Activated CD8-positive, alpha-beta memory T cell treated with anti-CD3 and anti-CD28 coated beads, Interleukin-2, amount 50 U/mL, for 1 hour (primary cell): ENCODE results near the gene UMOD.
"Not testable (repeated sequence)": the region's sequence is repeated elsewhere in the genome, so short reads cannot be mapped to it uniquely, and the experiment has no call there.

Source experiments
- DNase-seq: peaks from one replicate; pipeline ENCODE4 v3.0.0-alpha.2; 2020; ENCODE audit errors: extremely low read depth

The UMOD gene

DNA sequence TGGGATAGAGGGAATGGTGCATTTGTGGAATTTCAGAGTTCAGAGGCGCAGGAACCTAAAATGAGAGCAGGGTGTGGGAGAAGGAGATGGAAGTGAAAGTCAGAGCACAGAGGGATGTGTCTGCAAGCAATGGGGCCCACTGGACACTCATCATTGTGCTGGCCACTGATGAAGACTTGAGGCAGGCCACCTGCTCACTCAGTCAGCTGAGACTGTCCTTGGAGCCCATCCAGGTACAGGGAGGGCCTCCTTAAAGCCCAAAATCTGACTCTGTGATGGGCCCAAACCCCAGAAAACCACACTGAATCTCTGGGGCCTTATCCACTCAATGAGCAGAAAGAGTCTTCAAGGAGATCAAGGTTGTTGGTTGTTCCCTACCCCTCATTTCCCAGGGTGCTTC, 30.8 kb downstream of the UMOD start:
- no peak for DNase-seq

DNA sequence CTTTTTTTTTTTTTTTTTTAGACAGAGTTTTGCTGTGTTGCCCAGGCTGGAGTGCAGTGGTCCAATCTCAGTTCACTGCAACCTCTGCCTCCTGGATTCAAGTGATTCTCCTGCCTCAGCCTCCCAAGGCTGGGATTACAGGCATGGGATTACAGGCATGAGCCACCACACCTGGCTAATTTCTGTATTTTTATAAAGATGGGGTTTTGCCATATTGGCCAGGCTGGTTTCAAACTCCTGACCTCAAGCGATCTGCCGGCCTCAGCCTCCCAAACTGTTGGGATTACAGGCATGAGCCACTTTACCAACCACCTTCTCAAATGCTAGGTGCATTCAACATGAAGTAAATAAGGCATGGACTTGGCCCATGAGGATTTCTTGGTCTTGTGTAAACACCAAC, 31.5 kb downstream of the UMOD start:
- DNase-seq, result not testable (repeated sequence)

DNA sequence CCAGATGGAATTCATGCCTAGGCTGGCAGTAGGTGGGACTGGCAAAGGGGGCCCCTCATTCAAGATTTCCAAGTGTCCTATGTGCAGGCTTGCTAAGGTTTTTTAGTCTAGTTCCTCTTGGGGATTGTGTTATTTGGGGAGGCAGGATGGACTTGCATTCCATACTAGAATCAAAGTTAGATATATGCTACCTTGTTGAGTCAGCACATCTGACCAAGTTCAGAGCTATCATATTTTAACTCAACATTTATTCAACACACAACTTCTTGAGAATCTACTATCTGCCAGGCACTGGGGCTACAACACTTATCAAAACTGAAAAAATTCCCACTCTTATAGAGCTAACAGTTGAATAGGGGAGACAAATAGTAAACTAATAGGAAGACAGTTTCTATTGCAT, 31.9 kb downstream of the UMOD start:
- no peak for DNase-seq

DNA sequence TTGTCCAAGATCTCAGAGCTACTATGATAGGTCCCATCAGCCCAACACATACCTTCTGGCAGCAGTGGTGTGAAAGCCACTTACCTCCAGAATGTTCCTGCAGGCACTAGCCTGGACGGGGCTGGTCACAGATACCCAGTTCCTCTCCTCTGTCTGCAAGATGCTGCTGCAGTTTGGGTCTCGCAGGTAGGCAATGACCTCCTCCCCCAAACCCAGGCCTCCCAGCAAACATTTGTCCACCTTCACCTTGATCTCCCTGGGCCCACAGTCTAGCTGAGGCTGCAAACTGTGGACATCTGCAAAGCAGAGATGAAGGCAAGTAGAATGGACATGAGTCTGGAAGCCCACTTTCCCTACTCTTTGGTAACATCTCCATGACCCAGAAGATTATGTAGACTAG, 32.3 kb downstream of the UMOD start:
- DNase-seq, result no peak

DNA sequence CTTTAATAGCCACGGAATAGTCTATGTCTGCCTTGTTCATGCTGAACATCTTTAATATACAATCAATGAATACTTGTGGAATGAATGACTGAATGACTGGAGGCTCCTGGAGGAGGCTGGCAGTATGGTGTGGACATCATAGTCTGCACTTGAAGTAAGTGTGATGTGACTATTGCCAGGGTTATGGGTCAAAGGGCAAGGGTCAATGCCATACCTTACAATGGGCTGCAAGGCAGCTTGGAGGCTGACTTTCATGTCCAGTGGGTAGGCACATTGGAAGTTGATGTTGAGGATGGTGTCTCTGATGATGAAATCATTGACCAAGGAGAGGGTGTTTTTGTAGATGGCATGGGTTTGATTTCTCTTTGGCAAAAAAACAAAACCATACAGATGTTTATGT, 33.1 kb downstream of the UMOD start:
- no peak for DNase-seq

DNA sequence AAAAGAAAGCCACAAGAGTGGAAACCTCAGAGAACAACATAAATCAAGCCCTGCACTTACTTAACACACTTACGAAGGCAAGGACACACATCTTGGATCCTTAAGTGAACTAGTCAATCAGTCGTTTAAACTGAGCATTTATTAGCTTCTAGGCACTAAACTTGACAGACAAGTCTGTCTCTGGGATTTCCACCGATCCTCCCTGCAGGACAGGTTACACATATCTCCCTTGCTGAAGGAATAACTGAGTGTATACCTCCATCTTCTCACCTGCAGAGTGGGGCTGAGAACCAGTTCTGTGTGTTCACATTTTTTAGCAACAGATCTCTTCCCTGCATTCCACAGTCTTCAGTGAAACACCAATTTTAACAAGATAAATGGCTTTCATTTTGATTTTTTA, 34.1 kb downstream of the UMOD start:
- DNase-seq, result no peak

DNA sequence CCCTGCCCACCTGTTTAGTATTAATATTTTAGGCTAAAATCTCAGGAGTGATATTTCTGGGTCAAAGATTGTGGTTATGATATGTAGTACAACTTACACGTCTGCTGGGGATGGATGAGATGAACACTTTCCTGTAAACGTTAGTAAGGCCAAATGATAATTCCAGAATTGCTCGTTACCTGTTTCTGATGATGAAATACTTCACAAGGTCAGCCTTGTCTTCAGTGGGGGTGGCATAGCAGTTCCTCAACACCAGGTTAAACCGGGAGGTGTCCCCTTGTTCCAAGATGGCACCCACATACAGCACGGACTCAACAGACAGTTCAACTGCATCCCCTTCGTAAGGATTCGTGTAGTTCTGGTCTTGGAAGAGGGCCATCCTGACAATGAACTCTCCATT, 34.5 kb downstream of the UMOD start:
- no peak for DNase-seq

DNA sequence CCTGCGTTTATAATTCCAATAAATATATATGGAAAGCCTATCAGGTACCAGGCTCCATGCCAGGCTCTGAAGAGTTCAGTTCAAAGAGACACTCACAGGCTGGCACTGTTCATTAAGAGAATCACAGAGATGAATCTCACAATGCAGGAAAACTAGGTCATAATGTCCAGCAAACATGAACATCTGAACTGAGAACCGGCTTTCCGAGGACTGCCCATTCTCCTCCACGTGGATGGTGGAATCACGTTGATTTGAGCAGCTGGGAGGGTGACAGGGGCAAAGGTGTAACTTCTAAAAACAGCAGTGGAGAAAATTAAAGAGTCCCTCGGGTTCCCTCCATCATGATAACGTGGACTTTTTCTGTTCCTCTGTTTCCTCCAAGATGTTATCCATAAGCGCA, 35.4 kb downstream of the UMOD start:
- no peak for DNase-seq

DNA sequence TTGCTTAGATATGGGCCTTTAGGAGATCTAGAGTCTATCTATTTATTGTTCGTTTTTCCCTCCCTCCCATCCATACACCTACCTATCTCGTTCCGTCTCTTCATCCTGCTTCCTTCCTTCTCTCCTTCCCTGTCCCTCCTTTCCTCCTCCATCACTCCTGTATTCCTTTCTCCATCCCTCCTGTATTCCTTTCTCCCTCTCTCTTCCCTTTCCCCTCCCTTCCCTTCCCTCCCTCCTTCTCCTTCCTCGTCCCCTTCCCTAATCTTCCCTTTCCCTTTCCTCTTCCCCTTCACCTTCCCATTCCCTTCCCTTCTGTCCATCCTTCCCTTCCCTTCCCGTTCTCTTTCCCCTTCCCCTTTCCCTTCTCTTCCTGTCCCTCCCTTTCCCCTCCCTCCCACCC, 35.8 kb downstream of the UMOD start:
- DNase-seq, result no peak

DNA sequence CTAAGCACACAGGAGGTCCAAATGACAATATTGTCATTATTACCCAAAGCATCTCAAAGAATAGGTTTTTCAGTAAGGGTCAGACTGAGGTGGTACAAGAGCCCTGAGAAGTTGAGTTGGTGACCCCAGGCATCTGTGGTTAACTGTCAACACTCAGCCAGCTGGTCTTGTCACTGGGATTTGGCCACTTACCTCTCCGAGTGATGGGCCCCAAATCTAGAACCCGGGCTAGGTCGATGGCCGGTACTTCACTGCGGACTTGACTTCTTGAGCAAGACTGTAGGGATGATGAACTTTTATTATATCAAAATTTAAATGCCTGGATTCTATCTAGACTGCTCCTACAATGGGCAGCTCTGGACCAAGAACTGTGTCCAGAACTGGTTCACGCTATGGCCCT, 36.8 kb downstream of the UMOD start:
- no peak for DNase-seq

DNA sequence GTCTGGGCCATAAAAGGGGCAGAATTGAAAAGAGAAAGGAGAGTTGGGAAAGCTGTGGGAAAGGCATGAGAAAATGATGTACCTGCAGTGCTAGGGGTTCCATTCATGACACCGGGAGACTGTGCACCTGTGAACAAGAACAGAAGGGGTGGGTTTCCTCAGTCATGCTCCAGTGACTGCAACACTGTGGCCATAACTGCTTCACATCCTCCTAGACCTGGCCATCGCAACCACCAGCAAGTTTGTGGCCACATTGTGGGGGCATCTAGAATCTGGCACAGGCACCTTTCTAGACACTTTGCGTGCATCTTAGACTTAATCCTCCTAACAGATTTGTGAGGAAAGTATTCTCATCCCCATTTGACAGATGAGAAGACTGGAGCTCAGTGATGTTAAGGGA, 37.9 kb downstream of the UMOD start:
- DNase-seq, result no peak

DNA sequence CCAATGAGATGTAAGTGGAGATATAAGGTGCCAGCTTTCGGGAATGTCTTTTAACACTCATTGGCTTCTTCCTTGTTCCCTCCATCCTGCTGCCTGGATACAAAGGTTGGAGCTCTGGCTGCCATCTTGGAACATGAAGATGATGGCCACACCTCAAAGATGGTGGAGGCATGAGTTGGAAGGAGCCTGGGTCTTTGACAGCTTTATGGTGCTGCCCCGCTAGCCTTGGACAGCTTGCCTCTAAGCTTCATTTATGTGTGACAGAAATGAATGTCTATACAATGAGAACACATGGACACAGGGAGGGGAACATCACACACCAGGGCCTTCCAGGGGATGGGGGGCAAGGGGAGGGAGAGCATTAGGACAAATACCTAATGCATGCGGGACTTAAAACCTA, 38.8 kb downstream of the UMOD start:
- DNase-seq, result no peak

DNA sequence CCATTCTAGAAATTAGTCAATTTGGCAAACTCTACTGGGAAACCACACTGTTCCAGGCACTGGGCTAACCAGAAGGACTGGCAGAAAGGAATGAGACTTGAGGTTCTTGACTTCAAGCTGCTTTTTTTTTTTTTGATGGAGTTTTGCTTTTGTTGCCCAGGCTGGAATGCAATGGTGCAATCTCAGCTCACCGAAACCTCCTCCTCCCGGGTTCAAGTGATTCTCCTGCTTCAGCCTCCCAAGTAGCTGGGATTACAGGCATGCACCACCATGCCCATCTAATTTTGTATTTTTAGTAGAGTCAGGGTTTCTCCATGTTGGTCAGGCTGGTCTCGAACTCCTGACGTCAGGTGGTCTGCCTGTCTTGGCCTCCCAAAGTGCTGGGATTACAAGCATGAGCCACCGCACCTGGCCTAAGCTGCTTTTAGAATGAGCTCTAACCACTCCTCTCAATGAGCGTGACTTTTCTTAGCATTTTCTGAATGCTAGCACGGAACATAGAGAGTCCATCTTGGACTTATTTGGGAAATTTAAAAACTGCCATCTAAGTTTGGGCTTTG, 39.9 kb downstream of the UMOD start:
- not testable (repeated sequence) for DNase-seq

DNA sequence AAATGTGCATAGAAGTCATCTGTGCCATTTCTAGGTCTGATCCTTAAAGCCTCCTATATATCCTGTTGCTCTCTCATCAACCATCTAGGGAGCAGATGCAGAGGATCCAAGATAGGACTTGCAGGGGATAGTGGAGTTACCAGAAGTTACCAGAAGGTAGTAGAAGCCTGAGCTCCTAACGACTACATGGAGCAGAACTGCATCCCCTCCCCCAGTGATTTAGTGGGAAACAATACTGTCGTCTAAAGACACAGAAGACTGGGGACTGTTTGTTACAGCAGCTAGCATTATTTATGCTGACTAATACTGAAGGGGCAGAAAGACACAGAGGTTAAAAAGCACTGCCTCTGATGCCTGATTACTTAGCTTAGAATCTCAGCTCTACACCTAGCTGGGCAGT, 41.0 kb downstream of the UMOD start:
- no peak for DNase-seq

DNA sequence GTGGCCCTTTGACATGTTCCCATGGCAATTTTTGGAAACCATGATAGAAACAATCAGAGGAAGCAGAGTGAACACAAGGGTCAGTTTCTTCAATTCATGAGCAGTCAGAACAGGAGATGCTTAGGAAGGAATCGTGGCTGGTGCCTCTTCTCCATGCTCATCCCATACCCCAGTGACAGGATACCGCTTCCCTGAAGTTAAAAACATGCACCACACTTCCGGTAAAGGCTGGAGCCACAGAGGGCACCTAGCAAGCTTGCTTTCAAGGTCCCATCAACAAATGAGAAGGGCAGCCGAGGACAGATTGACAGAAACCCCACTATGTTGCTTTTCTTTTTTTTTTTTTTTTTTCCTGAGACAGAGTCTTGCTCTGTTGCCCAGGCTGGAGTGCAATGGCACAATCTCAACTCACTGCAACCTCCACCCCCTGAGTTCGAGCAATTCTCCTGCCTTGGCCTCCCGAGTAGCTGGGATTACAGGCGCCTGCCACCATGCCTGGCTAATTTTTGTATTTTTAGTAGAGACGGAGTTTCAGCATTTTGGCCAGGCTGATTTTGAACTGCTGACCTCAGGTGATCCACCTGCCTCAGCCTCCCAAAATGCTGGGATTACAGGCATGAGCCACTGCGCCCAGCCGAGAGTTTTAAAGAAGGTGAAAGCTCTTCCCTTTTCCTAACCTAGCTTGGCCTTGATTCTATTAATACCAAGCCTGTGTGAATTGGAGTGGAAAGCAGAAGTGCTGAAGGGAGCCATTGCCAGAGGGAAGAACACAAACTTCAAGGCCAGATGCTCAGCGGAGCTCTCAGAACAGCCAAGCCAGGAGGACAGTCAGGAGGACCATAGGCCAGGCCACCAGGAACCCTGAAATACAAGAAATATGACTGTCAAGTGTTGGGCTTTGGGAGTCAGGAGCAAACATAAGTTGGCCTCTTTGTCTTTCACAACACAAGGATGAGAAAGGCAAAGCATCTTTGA, 41.8 kb downstream of the UMOD start:
- DNase-seq, result no peak

DNA sequence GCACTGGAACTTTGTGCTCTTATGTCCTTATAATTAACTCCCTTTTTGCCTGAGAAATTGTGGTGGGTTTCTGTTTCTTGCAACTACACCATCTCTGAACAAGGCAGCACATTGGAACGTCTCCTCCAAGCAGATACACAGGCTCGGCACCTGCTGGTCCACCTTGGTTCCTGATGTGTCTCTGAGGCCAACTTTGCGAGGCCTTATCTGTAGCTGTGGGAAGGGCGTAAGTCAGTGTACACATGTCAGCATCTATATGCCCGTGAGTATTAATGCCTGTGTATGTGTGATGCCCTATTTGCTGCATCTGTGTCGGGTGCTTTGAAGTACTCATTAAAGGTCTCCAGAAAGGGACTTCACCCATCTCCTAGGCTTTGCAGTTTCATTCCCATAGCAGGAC, 42.7 kb downstream of the UMOD start:
- no peak for DNase-seq

DNA sequence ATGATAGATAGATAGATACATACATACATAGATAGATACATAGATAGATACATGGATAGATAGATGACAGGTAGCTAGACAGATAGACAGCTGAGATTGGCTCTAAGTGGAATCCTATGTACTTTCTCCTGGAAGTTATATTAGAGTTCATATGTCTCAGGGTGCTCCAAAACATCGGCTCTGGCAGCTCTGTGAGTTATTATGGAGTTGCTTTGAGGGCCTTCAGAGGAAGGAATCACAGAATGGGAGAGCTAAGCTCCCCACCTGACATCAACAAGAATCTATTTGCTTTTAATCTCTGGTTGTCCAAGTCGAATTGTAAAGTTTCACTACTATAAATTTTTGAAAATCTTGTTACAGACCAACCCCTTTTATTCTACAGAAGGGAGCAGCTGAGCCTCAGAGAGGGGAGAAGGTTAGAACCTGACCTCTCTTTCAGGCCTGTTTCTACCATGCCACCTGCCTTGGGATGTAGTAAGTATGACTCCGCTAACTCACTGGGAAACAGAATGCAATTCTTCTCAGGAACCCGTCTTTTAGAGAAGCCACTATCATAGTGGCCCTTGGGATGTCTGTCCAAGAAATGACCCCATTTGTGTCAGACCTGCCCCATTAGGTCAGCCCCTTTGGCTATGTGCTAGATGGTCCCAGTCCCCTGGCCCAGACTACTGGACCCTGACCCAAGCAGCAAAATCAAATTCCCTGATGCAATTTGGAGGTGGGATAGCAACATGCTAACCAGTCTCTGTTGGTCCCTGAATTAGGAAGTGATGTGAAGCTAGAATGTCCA, 43.5 kb downstream of the UMOD start:
- DNase-seq, result no peak

DNA sequence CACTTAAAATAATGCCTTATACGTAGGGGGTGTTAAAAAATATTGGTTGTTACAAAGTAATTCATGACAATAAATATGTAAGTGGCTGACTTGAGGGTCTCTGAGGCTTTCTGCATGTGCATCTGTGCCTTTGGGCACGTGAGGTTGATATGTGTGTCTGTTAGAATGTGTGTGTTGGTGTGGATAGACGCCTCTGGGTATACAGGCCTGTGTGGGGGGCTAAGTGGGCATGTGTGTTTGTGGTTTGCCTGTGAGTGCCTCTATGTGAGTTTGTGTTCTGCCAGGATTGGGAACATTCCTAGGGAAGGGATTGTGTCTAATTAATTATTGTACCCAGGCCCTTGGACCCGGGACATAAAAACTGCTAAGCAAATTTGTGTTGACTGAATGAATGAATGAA, 44.2 kb downstream of the UMOD start:
- no peak for DNase-seq

DNA sequence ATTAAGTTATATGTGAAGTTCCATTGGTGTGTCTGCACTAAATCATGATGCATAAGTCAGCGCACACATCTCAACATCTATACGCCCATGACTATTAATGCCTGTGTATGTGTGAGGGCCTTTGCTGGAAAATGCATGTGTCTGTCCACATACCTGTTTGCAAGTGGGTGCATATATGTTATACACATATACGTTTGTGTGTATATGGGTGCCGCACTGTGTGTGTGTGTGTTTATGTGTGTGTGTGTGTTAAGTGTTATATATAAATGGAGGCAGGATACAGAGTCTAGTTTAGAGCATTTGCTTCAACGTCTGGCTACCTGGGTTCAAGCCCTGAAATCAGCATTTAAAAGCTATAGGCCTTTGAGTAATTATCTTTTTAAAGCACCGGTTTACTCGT, 44.7 kb downstream of the UMOD start:
- no peak for DNase-seq

DNA sequence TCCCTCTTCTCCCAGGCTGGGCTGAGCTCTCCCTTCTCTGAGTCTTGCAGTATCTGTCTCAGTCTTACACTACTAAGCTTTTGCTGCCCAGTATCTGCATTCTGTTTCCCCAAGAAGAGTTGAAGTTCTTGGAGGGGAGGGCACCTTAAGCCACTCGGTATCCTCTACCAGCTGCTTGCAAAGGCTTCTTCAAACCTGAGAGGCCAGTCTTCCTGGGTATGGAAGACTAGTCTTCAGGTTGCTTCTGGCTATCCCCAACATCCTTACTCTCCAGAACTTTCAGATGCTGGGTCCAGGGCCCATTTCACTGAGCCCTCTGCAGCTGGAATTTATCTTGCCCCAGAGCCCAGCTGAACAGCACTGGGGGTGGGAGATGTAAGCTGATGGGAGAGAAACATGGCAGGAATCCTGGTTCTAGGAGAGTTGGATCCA, 45.3 kb downstream of the UMOD start:
- no peak for DNase-seq

DNA sequence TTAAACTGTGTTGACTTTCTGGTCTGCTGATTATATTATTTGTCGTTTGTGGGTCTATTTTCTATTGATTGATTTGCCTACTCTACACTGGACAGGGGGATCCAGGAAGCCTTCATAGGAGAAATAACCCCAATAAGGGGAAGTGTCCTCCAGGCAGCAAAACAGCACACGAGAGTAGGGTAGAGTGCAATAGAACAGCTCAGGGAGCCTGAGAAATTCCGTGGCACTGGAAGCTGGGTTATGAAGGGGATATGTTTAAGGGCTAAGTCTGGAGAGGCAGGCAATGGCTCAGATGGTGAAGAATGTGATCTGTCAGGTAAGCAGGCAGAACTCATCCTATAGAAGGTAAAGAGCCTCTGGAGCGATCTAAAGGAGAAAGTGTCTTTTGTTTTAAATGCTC, 46.1 kb downstream of the UMOD start:
- no peak for DNase-seq

DNA sequence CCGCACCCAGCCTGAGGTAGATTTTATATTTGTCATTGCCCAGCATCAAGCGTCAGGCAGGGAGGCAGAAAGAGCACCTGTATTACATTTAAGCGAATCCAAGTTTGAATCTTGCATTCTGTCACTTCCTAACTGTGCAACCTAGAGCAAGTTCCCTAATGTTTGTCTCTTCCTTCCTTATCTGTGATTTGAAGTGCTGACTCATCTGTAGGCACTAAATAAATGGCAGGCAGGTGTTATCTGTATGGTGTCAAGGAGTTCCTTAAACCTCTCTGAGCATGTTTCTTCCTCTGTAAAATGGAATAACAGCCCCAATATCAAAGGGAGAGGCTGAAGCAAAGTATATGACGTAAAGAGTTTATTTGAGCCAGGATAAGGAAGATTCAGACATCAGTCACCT, 49.5 kb downstream of the UMOD start:
- no peak for DNase-seq

DNA sequence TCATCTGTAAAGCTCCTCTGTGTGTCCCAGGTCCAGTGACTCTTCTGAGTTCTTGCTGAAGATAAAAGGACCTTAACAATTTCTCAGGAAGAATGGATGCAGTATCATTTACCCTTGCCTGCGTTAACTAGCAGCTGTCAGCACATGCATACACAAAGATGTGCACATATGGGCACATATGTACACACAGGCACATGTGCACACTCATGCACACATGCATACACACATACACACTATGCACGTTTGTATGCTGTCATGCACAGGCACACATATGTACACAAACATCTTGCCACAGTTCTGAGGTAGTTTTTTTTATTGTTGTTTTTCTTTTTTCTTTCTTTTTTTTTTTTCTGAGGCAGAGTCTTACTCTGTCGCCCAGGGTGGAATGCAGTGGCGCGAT, 50.1 kb downstream of the UMOD start:
- DNase-seq, result no peak
